Fibroblast of pulmonary artery (primary cell): ENCODE measurements around the gene COL4A1.

Experiments used
- DNase-seq: peaks from one replicate; pipeline ENCODE4 v3.0.0-alpha.2; 2010; ENCODE audit warnings: low read depth
- H3K4me3 ChIP-seq: replicated peaks from 2 replicates; pipeline ENCODE4 v1.5.1; 2011; ENCODE audit warnings: low read depth, mild to moderate bottlenecking, control low read depth, low read length, moderate library complexity
- CTCF ChIP-seq: IDR thresholded peaks from 2 replicates; pipeline ENCODE4 v1.5.1; 2011; ENCODE audit warnings: mild to moderate bottlenecking, control low read depth, low read length, inconsistent platforms; ENCODE audit errors: missing control alignments

Gene COL4A1

GRCh38 chr13:110280985-110281688 lies 25.8 kb downstream of the COL4A1 start:
- DNase-seq = no peak
- no peak overlapping the region for H3K4me3 ChIP-seq
- no peak for TF ChIP-seq CTCF

- no peak overlapping the region for H3K4me3 ChIP-seq
- DNase-seq = no peak
- no peak for TF ChIP-seq CTCF
Measured at GRCh38 chr13:110280231-110280813, 26.6 kb downstream of the COL4A1 start.

GRCh38 chr13:110279684-110280083 lies 27.3 kb downstream of the COL4A1 start:
- H3K4me3 ChIP-seq = no peak overlapping the region
- TF ChIP-seq CTCF = no peak
- DNase-seq = no peak

GRCh38 chr13:110278859-110279258 lies 28.1 kb downstream of the COL4A1 start:
- TF ChIP-seq CTCF = no peak
- DNase-seq = no peak
- H3K4me3 ChIP-seq = no peak overlapping the region

GRCh38 chr13:110277357-110277975 lies 29.5 kb downstream of the COL4A1 start:
- no peak overlapping the region for H3K4me3 ChIP-seq
- DNase-seq = no peak
- TF ChIP-seq CTCF = no peak

- no peak overlapping the region for H3K4me3 ChIP-seq
- TF ChIP-seq CTCF = no peak
- DNase-seq = no peak
Measured at GRCh38 chr13:110276553-110276950, 30.4 kb downstream of the COL4A1 start.
